DND-41 (cell line): ENCODE measurements around the gene TTC28.

Source experiments
- EZH2 ChIP-seq: IDR thresholded peaks from 3 replicates; pipeline ENCODE4 v1.6.1; 2012; ENCODE audit warnings: borderline replicate concordance, low read depth, mild to moderate bottlenecking, moderate library complexity, low read length, inconsistent platforms; ENCODE audit not compliant: severe bottlenecking
- TF ChIP-seq, protein P1 (sequence below): IDR thresholded peaks from 2 replicates; pipeline ENCODE4 v1.5.1; 2012; ENCODE audit warnings: borderline replicate concordance, low read length, moderate library complexity, mild to moderate bottlenecking; ENCODE audit not compliant: poor library complexity, severe bottlenecking; ENCODE audit errors: extremely low read depth

GRCh38 chr22:27998511-27999410 is 680.9 kb downstream of the TTC28 start:
- TF ChIP-seq, protein P1, sequence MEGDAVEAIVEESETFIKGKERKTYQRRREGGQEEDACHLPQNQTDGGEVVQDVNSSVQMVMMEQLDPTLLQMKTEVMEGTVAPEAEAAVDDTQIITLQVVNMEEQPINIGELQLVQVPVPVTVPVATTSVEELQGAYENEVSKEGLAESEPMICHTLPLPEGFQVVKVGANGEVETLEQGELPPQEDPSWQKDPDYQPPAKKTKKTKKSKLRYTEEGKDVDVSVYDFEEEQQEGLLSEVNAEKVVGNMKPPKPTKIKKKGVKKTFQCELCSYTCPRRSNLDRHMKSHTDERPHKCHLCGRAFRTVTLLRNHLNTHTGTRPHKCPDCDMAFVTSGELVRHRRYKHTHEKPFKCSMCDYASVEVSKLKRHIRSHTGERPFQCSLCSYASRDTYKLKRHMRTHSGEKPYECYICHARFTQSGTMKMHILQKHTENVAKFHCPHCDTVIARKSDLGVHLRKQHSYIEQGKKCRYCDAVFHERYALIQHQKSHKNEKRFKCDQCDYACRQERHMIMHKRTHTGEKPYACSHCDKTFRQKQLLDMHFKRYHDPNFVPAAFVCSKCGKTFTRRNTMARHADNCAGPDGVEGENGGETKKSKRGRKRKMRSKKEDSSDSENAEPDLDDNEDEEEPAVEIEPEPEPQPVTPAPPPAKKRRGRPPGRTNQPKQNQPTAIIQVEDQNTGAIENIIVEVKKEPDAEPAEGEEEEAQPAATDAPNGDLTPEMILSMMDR, result no peak
- no peak for TF ChIP-seq EZH2
